Measurements from ENCODE around the gene RRP9.

Gene RRP9

DNA sequence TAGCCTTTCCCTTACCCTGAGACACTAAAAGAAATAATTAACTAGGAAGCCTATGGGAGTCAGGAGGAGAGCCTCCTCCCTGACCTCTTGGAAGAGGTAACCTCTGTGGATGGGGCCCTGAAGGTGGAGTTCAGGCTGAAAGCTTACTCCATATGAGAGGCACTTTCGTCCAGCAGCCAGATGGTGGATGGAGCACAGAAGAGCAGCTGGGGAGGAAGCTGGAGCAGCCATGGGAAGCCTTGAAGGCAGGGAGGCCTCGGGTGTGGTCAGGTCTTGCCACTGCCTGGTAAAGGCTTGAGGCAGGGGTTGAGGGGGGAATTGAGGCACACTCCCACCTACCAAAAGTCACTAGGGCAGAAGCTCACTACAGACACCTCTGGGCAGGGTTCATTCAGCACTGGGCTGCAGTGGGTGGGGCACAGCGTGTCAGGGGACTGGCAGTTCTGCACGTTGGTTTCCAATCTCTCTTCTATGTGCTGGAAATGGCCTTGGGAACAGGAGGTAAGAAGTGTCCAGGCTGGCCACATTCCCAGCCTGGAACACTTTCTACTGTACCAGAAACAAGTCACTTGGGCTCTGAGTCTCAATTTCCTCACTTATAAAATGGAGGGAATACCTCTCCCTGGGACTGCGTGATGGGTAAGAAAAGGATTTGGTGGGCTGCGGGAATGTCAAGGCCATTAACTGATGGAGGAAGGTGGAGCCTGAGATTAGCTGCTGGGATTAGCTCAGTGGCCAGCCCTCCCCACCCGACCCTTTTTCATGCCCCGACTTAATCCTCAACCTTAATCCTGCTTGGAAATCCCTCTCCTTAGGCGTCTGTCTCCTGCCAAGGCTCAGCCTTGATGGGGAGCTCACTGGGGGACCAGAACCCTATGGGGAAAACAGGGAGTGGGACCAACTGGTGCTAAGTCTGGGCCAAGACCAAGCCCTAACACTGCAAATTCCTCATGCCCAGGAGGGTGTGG is 20.2 kb upstream of the RRP9 start:
- no peak overlapping the region for H3K4me3 ChIP-seq (ENCODE audit: low read depth, low read length)
- no peak for DNase-seq (ENCODE audit: low read depth)
- TF ChIP-seq CTCF (IDR thresholded peaks at IDR 0.05; ENCODE audit: low read depth, low read length) (no peak), POLR2A (IDR thresholded peaks at IDR 0.05; ENCODE audit: extremely low read depth, insufficient read length) (no peak), MYC (IDR thresholded peaks at IDR 0.05; ENCODE audit: low read depth, low read length) (no peak)
- TF ChIP-seq, protein P1, sequence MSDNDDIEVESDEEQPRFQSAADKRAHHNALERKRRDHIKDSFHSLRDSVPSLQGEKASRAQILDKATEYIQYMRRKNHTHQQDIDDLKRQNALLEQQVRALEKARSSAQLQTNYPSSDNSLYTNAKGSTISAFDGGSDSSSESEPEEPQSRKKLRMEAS (IDR thresholded peaks at IDR 0.05; ENCODE audit: low read depth, low read length), result no peak

GRCh38 chr3:51961011-51961410 is 19.3 kb upstream of the RRP9 start:
- H3K4me3 ChIP-seq (ENCODE audit: low read depth, low read length), result no peak overlapping the region
- no peak for DNase-seq (ENCODE audit: low read depth)
- TF ChIP-seq MYC (IDR thresholded peaks at IDR 0.05; ENCODE audit: low read depth, low read length) (no peak), CTCF (IDR thresholded peaks at IDR 0.05; ENCODE audit: low read depth, low read length) (no peak), POLR2A (IDR thresholded peaks at IDR 0.05; ENCODE audit: extremely low read depth, insufficient read length) (no peak)
- TF ChIP-seq, protein P1 (IDR thresholded peaks at IDR 0.05; ENCODE audit: low read depth, low read length), result no peak

GRCh38 chr3:51960386-51960785 is 18.7 kb upstream of the RRP9 start:
- H3K4me3 ChIP-seq (ENCODE audit: low read depth, low read length), result no peak overlapping the region
- no peak for DNase-seq (ENCODE audit: low read depth)
- TF ChIP-seq MYC (IDR thresholded peaks at IDR 0.05; ENCODE audit: low read depth, low read length) (no peak), CTCF (IDR thresholded peaks at IDR 0.05; ENCODE audit: low read depth, low read length) (no peak), POLR2A (IDR thresholded peaks at IDR 0.05; ENCODE audit: extremely low read depth, insufficient read length) (no peak)
- TF ChIP-seq, protein P1 (IDR thresholded peaks at IDR 0.05; ENCODE audit: low read depth, low read length), result no peak

DNA sequence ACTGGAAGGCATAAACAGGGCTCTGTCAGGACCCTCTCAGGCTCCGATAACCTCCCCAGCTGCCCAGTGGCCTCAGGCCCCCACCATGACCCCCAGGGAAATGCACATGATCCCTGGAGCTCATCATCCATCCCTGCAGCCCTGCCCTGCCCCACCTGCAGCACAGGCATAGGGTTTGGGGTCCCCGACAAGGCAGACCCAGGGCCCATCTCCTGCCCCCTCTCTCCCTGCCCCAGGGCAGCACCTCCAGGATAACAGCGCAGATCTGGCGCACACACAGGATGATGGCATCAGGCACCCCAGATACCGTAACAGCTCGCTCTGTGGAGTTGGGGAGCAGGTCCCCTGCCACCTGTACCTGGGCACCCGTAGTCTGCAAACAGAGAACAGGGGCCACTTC is 17.9 kb upstream of the RRP9 start:
- TF ChIP-seq, protein P1 (IDR thresholded peaks at IDR 0.05; ENCODE audit: low read depth, low read length), result no peak
- TF ChIP-seq MYC (IDR thresholded peaks at IDR 0.05; ENCODE audit: low read depth, low read length) (no peak), CTCF (IDR thresholded peaks at IDR 0.05; ENCODE audit: low read depth, low read length) (no peak), POLR2A (IDR thresholded peaks at IDR 0.05; ENCODE audit: extremely low read depth, insufficient read length) (no peak)
- H3K4me3 ChIP-seq (ENCODE audit: low read depth, low read length), result no peak overlapping the region
- DNase-seq (ENCODE audit: low read depth), result no peak

- DNase-seq (ENCODE audit: low read depth), result no peak
- TF ChIP-seq, protein P1 (IDR thresholded peaks at IDR 0.05; ENCODE audit: low read depth, low read length), result no peak
- no peak for TF ChIP-seq CTCF (IDR thresholded peaks at IDR 0.05; ENCODE audit: low read depth, low read length)
- no peak for TF ChIP-seq MYC (IDR thresholded peaks at IDR 0.05; ENCODE audit: low read depth, low read length)
- TF ChIP-seq POLR2A (IDR thresholded peaks at IDR 0.05; ENCODE audit: extremely low read depth, insufficient read length), result no peak
- H3K4me3 ChIP-seq (ENCODE audit: low read depth, low read length), result no peak overlapping the region
These were observed 17.2 kb upstream of the RRP9 start for GRCh38 chr3:51958603-51959521.
